Natural killer cell treated with Interleukin-12 subunit alpha and Interleukin-12 subunit beta and Interleukin-15 and Interleukin-18, amount 100 ng/mL, for 72 hours (primary cell): ENCODE data around the gene OR2T35. TPM values are rescaled to one million over a fixed set of nuclear protein-coding genes. Genes with fewer than 3 reads are reported as not detected.

Experiments
- ATAC-seq, 2 donors: fragments of 150-1000 bp; cut with Tn5 transposase in 1 of 2; sonication (Bioruptor Pico), chemical (Tn5 transposase) in 1 of 2; 2 replicates each; pipeline ENCODE4 v1.10.0; 2021
- DNase-seq: peaks from one replicate; pipeline ENCODE4 v3.0.0; 2022; ENCODE audit warnings: low spot score
- H3K27ac Mint-ChIP-seq, 2 donors: 1 replicate in 1 of 2; 2 replicates in 1 of 2; pipeline ENCODE4 v1.8.0; 2022; ENCODE audit warnings: mixed read lengths in 2 of 2, mild to moderate bottlenecking in 1 of 2, moderate library complexity in 1 of 2
- H3K27me3 Mint-ChIP-seq, 2 donors: 1 replicate in 1 of 2; 2 replicates in 1 of 2; pipeline ENCODE4 v1.8.0; 2022; ENCODE audit warnings: mixed read lengths in 2 of 2
- H3K36me3 Mint-ChIP-seq: one replicate; pipeline ENCODE4 v1.8.0; 2022; ENCODE audit warnings: mixed read lengths
- H3K4me1 Mint-ChIP-seq, 2 donors: 1 replicate in 1 of 2; 2 replicates in 1 of 2; pipeline ENCODE4 v1.8.0; 2022; ENCODE audit warnings: low read depth in 2 of 2, mixed read lengths in 2 of 2, mild to moderate bottlenecking in 1 of 2
- H3K4me3 Mint-ChIP-seq: one replicate; pipeline ENCODE4 v1.8.0; 2022; ENCODE audit warnings: mixed read lengths
- H3K9me3 Mint-ChIP-seq: 2 replicates; pipeline ENCODE4 v1.8.0; 2022; ENCODE audit warnings: mixed read lengths
- total RNA-seq, 2 donors: library from RNA; stranded (reverse); gene quantifications; one replicate each; pipeline ENCODE4 v1.2.3, GENCODE V29; 2022

Gene OR2T35
- total RNA-seq, 2 donors from 2014 or later: not detected

DNA sequence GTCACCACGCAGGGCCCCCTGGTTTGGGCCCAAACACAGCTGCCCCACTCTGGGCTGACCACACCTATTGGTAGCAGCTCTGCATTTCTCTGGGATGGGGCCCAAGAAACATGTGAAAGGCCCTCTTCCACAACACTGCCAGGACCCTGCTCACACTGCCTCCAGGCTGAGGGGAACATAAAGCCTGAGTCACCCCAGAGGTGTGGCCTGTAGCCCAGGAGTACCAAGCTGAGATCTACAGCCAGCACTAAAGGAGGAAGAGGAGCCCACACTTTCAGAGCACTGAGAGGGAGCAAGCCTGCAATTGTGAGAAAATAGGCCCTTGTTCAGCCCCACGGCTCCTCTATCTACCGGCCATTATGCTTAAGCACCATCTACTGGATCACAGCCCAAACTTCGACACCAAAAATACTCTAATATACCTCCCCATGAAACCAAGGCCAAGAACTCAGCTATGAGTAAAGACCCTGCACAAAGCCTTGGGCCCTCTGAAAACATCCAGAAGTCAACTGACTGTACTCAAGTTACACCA is 33.1 kb downstream of the OR2T35 start:
- Mint-ChIP-seq H3K4me1 (no peaks in the 10 kb centered on the region), H3K4me3 (no peak overlapping the region), H3K36me3 (no peaks in the 10 kb centered on the region), H3K27ac (no peak overlapping the region), H3K9me3 (no peaks in the 10 kb centered on the region), H3K27me3 (no peaks in the 10 kb centered on the region)
- DNase-seq: no peak
- ATAC-seq: no peak

DNA sequence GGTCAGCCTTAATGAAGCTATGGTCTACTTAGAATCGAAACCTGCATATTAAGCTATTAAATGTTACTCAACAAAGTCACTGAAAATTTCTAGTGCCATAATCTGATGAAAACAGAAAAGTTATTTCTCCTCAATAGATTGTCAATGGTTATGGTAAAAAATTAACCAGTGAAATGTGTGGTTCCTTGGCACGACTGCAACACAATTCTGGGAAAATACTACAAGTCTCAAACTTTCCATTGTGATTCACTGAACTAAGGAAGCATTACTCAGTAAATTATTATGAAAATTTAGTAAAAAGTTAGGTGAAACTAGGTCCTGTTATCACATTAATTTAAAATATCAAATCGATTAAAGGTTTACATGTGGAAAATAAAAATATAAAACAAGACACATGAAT is 34.8 kb downstream of the OR2T35 start:
- H3K27ac Mint-ChIP-seq: no peak overlapping the region
- H3K4me1 Mint-ChIP-seq: no peaks in the 10 kb centered on the region
- H3K4me3 Mint-ChIP-seq: no peak overlapping the region
- H3K9me3 Mint-ChIP-seq: no peaks in the 10 kb centered on the region
- H3K27me3 Mint-ChIP-seq: peaks cover 5 to 6% of the 10 kb centered on the region in 2 donors
- no peak for ATAC-seq
- no peaks in the 10 kb centered on the region for H3K36me3 Mint-ChIP-seq
- DNase-seq: no peak

DNA sequence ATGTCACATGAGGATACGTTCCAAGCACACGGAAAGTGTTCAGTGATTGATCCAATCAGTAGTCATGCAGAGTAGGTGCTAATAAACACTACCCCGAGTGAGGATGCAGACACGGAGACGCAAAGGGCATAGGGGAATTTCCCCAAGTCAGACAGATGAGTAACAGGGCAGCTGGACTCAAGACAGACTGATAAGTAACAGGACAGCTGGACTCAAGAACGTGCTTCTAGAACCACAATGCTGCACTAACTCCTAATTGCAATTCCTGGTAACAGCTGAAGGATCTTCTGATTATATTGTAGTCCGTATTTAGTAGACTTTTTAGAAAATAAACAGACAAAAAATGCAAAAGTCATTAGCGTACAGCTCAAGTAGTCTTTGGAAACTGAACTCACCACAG is 45.7 kb downstream of the OR2T35 start:
- no peak overlapping the region for H3K4me3 Mint-ChIP-seq
- H3K36me3 Mint-ChIP-seq: no peaks in the 10 kb centered on the region
- H3K27ac Mint-ChIP-seq: no peak overlapping the region
- H3K9me3 Mint-ChIP-seq: peaks cover 3% of the 10 kb centered on the region
- no peaks in the 10 kb centered on the region for H3K4me1 Mint-ChIP-seq
- no peak for DNase-seq
- H3K27me3 Mint-ChIP-seq: peaks cover 4 to 8% of the 10 kb centered on the region in 2 donors
- ATAC-seq: no peak

DNA sequence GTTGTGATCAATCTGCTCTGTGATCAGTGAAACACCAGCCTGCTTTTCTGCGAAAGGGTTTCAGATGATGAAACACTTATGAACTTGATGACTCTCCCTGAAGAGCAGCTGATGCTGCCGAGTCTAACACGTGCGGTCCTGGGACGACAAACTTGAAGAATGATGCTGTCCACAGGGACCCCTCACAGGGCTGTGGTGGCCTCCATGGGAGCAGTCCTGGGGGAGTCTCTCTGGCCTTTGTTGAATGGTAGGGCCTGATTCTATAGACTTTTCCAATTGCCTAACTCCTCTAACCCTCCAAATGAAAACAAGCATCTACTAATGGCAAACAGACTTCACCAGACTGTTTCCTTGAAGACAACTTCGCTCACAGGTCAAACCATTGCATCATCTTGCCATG is 47.5 kb downstream of the OR2T35 start, which contains the start of gene OR2T10:
Gene OR2T10, minus strand, starts transcription at position 112 of the 400 bp plus-strand sequence. CDS start 3,932 bp downstream, outside the sequence.
- Mint-ChIP-seq H3K27me3 (peaks cover 7 to 8% of the 10 kb centered on the region in 2 donors), H3K9me3 (peaks cover 3% of the 10 kb centered on the region), H3K4me1 (no peaks in the 10 kb centered on the region), H3K36me3 (no peaks in the 10 kb centered on the region), H3K4me3 (no peak within 1 kb of the TSS), H3K27ac (no peak within 1 kb of the TSS)
- DNase-seq (no peak), ATAC-seq (no peak)

DNA sequence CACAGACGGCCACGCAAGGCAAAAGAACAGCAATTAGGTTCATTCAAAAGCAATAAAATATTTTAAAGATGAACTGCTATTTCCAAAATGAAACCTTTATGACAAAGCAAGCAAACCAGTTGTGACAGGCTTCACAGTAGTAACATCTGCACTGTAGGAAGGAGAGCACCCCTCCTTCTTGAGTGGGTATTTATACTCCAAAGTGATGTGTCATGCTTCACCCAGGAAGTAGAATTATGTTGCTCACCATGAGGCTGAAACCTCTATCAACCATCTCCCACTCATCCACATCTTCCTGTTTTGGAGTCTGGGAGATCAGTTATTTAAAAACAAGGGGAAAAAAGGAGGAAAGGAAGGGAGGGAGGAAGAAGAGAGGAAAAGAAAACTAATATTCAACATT is 48.5 kb downstream of the OR2T35 start:
- no peaks in the 10 kb centered on the region for H3K4me1 Mint-ChIP-seq
- H3K36me3 Mint-ChIP-seq: no peaks in the 10 kb centered on the region
- no peak overlapping the region for H3K4me3 Mint-ChIP-seq
- H3K27me3 Mint-ChIP-seq: peaks cover 0 to 3% of the 10 kb centered on the region in 2 donors
- ATAC-seq (no peak), DNase-seq (no peak)
- no peak overlapping the region for H3K27ac Mint-ChIP-seq
- no peaks in the 10 kb centered on the region for H3K9me3 Mint-ChIP-seq

DNA sequence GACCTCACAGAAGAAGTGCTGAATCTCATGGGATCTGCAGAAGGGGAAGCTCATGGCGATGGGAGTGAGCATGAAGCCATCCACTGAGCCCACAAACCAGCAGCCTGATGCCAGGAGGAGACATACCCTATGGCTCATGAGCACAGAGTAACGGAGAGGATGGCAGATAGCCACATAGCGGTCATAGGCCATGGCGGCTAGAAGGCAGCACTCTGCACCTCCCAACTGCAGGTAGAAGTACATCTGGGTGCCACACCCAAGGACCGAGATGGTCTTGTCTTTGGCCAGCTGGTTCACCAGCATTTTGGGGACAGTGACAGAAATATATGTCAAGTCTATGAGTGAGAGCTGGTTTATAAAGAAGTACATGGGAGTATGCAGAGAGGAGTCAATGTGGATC is 51.9 kb downstream of the OR2T35 start:
- H3K27me3 Mint-ChIP-seq: peaks cover 0 to 3% of the 10 kb centered on the region in 2 donors
- DNase-seq (no peak), ATAC-seq (no peak)
- H3K27ac Mint-ChIP-seq: no peak overlapping the region
- no peaks in the 10 kb centered on the region for H3K36me3 Mint-ChIP-seq
- no peaks in the 10 kb centered on the region for H3K4me1 Mint-ChIP-seq
- H3K4me3 Mint-ChIP-seq: no peak overlapping the region
- H3K9me3 Mint-ChIP-seq: no peaks in the 10 kb centered on the region

DNA sequence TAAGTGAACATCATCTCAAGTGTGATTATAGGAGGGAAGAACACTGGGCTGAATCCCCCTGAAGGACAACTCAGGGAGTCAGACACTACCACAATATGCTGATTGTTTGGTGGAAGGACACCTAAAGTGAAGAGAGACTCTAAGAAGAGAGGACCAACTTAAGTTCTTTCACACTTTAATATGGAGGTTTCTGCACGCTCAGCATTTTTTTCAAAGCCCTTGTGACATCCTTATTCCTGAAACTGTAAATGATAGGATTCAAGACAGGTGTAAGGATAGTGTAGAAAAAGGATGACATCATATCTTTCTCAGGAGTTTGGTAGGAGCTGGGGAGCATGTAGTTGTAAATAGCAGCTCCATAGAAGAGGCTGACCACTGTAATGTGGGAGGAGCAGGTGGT is 52.4 kb downstream of the OR2T35 start:
- no peak for ATAC-seq
- Mint-ChIP-seq H3K36me3 (no peaks in the 10 kb centered on the region), H3K4me1 (no peaks in the 10 kb centered on the region), H3K27me3 (peaks cover 0 to 3% of the 10 kb centered on the region in 2 donors), H3K4me3 (no peak overlapping the region), H3K9me3 (no peaks in the 10 kb centered on the region), H3K27ac (no peak overlapping the region)
- no peak for DNase-seq

DNA sequence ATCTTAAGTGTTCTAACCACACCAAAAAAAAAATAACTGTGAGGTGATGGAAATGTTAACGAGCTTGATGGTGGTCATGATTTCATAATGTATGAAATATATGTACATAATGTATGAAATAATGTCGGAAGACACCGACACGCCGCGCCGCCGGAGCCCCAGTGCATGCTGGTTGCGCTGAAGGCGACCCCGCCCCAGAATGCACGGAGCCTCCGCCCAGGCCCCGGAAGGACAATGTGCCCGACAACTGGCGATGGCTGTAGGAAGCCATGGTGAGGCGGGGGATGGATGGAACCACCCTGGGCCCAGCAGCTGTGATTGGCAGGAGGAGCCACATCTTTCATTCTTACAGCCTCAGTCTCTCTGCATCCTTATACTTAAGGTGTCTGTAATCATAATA is 55.0 kb downstream of the OR2T35 start:
- Mint-ChIP-seq H3K4me1 (no peaks in the 10 kb centered on the region), H3K4me3 (no peak overlapping the region), H3K27me3 (peaks cover 5 to 11% of the 10 kb centered on the region in 2 donors), H3K36me3 (no peaks in the 10 kb centered on the region), H3K9me3 (peaks cover 2% of the 10 kb centered on the region), H3K27ac (no peak overlapping the region)
- DNase-seq (no peak), ATAC-seq (no peak)

DNA sequence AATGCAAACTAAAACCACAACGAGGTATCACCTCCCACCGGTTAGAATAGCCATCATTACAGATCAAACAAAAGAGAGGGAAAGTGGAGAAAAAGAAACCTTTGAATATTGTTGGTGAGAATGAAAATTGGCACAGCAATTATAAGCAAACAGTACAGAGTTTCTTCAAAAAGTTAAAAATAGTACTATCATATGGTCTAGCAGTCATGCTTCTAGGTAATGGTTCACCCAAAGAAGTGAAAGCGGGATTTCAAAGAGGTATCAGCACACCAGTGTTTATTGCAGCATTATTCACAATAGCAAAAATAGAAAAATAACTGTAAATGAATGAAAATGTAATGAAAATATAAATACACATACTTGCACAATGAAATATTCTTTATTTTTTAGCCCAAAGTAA is 55.7 kb downstream of the OR2T35 start:
- Mint-ChIP-seq H3K4me3 (no peak overlapping the region), H3K4me1 (no peaks in the 10 kb centered on the region), H3K36me3 (no peaks in the 10 kb centered on the region), H3K27ac (no peak overlapping the region), H3K9me3 (peaks cover 2% of the 10 kb centered on the region), H3K27me3 (peaks cover 8 to 11% of the 10 kb centered on the region in 2 donors)
- DNase-seq (no peak), ATAC-seq (no peak)

Other genes starting within 250 kb of the OR2T35 start
- gene OR2T1, start 242.2 kb downstream of the OR2T35 start, total RNA-seq: not detected
- not detected for gene OR2T2, start 199.6 kb downstream of the OR2T35 start, total RNA-seq
- under 1 TPM in 1 of 2 donors, not detected in 1; 0.47 TPM for gene OR2T3, start 171.9 kb downstream of the OR2T35 start, total RNA-seq
- gene OR2T5, start 156.7 kb downstream of the OR2T35 start, total RNA-seq: not detected
- gene OR2G6, start 137.2 kb downstream of the OR2T35 start, total RNA-seq: not detected
- not detected for gene OR2T29, start 82.5 kb downstream of the OR2T35 start, total RNA-seq
- gene OR2T34, start 70.5 kb downstream of the OR2T35 start, total RNA-seq: not detected
- gene OR2T10, start 47.6 kb downstream of the OR2T35 start, total RNA-seq: not detected
- gene OR2T11, start 10.2 kb downstream of the OR2T35 start, total RNA-seq: not detected
- gene OR2T27, start 10.2 kb upstream of the OR2T35 start, total RNA-seq: not detected
- gene OR14I1, start 57.5 kb upstream of the OR2T35 start, total RNA-seq: not detected
- not detected for gene LYPD8, start 110.5 kb upstream of the OR2T35 start, total RNA-seq
- gene SH3BP5L, start 180.6 kb upstream of the OR2T35 start, total RNA-seq: 10 to 100 TPM; 18.3 to 23.8 TPM
- gene ZNF672, start 192.9 kb upstream of the OR2T35 start, total RNA-seq: 10 to 100 TPM; 41.2 to 59.7 TPM
- gene ZNF692, start 213.8 kb upstream of the OR2T35 start, total RNA-seq: 100 to 1,000 TPM in 1 of 2 donors, 10 to 100 TPM in 1; 40.4 to 142 TPM